HCT116 (cell line): ENCODE data around the gene SIGLEC7.

ENCODE experiments used
- CEBPB ChIP-seq: IDR thresholded peaks from 2 replicates; pipeline ENCODE4 v1.6.1; 2012; ENCODE audit warnings: low read depth
- CTCF ChIP-seq, 3 experiments: fragments of 200-600 bp in 1 of 3; sonication (generic) in 1 of 3; IDR thresholded peaks in 2 of 3; conservative IDR thresholded peaks in 1 of 3; 2 replicates each; pipeline ENCODE4 v1.5.1; 2012 to 2017; ENCODE audit warnings: low read depth in 2 of 3, low read length in 2 of 3, antibody characterized with exemption in 1 of 3, borderline replicate concordance in 1 of 3, control low read depth in 1 of 3, mild to moderate bottlenecking in 1 of 3, mixed read lengths in 1 of 3, mixed run types in 1 of 3, moderate library complexity in 1 of 3; ENCODE audit not compliant: insufficient read depth in 1 of 3
- ELF1 ChIP-seq: IDR thresholded peaks from 2 replicates; pipeline ENCODE4 v1.6.1; 2012; ENCODE audit warnings: low read depth, borderline replicate concordance
- EZH2phosphoT487 ChIP-seq: fragments of 200-600 bp; IDR thresholded peaks from 2 replicates; pipeline ENCODE4 v1.6.1; 2018; ENCODE audit warnings: antibody characterized with exemption, borderline replicate concordance
- MAX ChIP-seq: IDR thresholded peaks from 2 replicates; pipeline ENCODE4 v1.6.1; 2012
- POLR2A ChIP-seq: IDR thresholded peaks from 2 replicates; pipeline ENCODE4 v1.7.0; 2011; ENCODE audit warnings: borderline replicate concordance; ENCODE audit not compliant: insufficient read depth, insufficient read length; ENCODE audit errors: extremely low read depth
- POLR2AphosphoS5 ChIP-seq: IDR thresholded peaks from 2 replicates; pipeline ENCODE4 v1.6.1; 2011; ENCODE audit warnings: mild to moderate bottlenecking, low read depth, low read length, moderate library complexity
- SIN3A ChIP-seq: IDR thresholded peaks from 2 replicates; pipeline ENCODE4 v1.6.1; 2012; ENCODE audit warnings: low read depth
- SRF ChIP-seq: IDR thresholded peaks from 2 replicates; pipeline ENCODE4 v1.6.1; 2012; ENCODE audit warnings: low read depth
- TCF7L2 ChIP-seq: IDR thresholded peaks from 2 replicates; pipeline ENCODE4 v1.7.0; 2011; ENCODE audit warnings: borderline replicate concordance, inconsistent platforms; ENCODE audit not compliant: insufficient read depth, insufficient read length; ENCODE audit errors: extremely low read depth
- ZBTB33 ChIP-seq: IDR thresholded peaks from 2 replicates; pipeline ENCODE4 v1.6.1; 2011; ENCODE audit warnings: mild to moderate bottlenecking, low read length, moderate library complexity; ENCODE audit not compliant: insufficient replicate concordance; ENCODE audit errors: extremely low read depth

- TF ChIP-seq SIN3A (no peak), CTCF (IDR thresholded peaks at IDR 0.05 in 2 of 3, conservative IDR thresholded peaks at IDR 0.05 in 1 of 3; ENCODE audit: borderline replicate concordance in 1 of 3, insufficient read depth in 1 of 3, low read depth in 2 of 3, low read length in 2 of 3) (no peak), SRF (no peak), MAX (no peak), ZBTB33 (no peak), CEBPB (no peak), TCF7L2 (no peak), POLR2A (no peak), POLR2AphosphoS5 (no peak), ELF1 (no peak), EZH2phosphoT487 (no peak)
These were observed 1.4 kb downstream of the SIGLEC7 start for GRCh38 chr19:51143486-51143885.
